ENCODE data around the gene MBNL2.

GRCh38 chr13:97285221-97285955 lies 63.3 kb downstream of the MBNL2 start:
- TF ChIP-seq CTCF (IDR thresholded peaks at IDR 0.05) (no peak), POLR2A (IDR thresholded peaks at IDR 0.05) (no peak)

All from uterus (tissue), 2 donors.